HG02938 (cell line): ENCODE results near the gene IGF2BP2.
"Not testable (repeated sequence)": the region's sequence is repeated elsewhere in the genome, so short reads cannot be mapped to it uniquely, and the experiment has no call there.

Experiments used
- ATAC-seq: cut with Tn5 transposase; IDR thresholded peaks from one replicate; pipeline ENCODE4 v1.9.1; 2021; ENCODE audit warnings: mild to moderate bottlenecking, moderate library complexity; ENCODE audit not compliant: unreplicated experiment

Gene IGF2BP2

DNA sequence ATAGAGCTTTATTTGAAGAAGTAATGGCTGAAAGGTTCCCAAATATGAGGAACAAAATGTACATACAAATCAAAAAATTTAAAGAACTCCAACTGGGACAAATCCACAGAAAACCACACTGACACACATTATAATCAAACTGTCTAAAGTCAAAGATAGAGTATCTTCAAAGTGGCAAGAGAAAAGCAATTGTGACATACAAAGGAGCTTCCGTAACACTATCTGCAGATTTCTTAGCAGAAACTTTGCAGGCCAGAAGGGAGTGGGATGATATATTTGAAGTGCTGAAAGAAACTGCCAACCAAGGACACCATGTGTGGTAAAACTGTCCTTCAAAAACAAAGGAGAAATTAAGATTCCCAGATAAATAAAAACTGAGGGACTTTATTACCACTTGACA is 146.8 kb downstream of the IGF2BP2 start:
- ATAC-seq, result no peak

DNA sequence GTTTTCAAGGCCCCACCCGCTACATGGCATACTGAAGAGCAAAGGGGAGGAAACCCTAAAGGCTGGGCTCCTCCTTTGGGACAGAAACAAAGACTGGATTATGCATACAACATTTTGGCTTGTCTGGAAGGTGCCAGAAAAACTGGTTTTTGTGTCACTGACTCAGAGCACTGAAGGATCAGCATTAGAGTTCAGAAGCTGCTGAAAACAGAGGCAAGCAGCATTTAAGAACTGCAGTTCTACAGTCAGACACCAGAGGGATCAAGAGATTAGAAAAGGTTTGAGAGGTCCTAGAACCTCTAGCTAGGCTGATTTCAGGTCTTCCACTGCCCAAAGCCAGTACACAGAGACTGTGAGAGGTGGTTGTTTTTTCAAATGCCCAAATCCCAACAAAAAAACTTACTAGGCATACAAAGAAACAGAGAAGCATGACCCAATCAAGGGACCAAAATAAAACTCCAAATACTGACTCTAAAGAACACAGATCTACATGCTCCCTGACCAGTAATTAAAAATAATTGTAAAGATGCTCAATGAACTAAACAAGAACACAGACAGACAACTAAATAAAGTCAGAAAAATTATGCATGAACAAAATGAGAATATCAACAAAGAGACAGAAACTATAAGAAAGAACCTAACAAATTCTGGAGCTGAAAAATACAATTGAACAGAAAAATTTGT is 147.6 kb downstream of the IGF2BP2 start:
- no peak for ATAC-seq

DNA sequence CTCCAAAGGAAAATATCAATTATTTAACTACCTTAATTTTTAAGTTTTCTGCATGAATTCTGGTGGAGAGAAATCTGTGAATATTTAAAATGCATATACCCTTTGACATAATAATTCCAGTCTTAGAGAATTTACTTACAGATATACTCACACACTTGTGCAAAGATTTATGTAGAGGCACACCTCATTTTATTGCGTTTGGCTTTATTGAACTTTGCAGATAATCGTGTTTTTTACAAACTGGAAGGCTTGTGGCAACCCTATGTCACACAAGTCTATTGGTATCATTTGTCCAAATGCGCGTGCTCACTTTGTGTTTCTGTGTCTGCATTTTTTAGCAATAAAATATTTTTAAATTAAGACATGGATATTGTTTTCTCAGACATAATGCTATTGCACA is 157.3 kb downstream of the IGF2BP2 start:
- no peak for ATAC-seq

DNA sequence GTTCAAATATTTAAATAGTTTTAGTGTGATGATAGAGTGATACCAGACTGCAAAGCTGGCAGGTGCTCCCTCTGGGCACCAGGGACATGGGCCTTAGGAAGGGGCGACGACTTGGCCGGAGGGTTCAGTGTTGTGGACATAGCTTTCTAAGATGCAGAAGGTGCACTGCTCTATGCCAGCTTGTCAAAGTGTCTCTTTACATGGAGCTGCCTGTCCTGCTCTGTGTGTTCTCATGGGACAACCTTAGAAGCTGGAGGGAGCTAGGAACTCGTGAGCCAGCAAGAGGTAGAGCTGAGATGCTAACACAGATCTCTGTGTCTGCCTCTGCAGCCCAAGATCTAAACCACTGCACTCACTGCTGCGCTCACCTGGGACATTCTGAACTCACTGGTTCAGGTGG is 160.9 kb downstream of the IGF2BP2 start:
- no peak for ATAC-seq

DNA sequence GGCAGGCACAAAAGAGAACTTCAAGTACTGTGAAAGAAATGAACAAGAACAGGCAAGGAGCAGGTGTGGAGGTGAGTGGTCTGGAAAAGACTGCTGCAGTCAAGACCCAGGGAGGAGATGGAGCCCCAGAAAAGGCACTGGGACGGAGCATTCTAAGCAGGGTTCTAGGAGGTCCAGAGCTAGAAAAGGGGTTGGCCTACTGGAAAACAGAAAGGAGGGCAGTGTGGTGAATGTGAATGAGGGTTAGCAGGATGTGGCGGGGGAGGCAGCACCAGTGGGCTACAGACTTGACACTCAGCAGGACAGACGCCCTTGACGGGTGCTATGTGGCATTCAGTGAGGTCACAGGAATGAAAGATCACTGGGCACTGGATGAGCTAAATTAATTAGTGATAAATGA is 163.1 kb downstream of the IGF2BP2 start:
- no peak for ATAC-seq

DNA sequence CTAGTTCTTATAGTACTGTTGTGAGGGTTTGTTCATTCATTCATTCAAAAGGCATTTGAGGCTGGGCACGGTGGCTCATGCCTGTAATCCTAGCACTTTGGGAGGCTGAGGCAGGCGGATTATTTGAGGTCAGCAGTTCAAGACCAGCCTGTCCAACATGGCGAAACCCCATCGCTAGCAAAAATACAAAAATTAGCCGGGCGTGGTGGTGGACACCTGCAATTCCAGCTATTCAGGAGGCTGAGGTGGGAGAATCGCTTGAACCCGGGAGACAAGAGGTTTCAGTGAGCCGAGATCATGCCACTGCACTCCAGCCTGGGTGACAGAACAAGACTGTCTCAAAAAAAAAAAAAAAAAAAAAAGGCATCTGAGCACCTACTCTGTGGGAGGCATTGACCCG is 163.5 kb downstream of the IGF2BP2 start:
- not testable (repeated sequence) for ATAC-seq

DNA sequence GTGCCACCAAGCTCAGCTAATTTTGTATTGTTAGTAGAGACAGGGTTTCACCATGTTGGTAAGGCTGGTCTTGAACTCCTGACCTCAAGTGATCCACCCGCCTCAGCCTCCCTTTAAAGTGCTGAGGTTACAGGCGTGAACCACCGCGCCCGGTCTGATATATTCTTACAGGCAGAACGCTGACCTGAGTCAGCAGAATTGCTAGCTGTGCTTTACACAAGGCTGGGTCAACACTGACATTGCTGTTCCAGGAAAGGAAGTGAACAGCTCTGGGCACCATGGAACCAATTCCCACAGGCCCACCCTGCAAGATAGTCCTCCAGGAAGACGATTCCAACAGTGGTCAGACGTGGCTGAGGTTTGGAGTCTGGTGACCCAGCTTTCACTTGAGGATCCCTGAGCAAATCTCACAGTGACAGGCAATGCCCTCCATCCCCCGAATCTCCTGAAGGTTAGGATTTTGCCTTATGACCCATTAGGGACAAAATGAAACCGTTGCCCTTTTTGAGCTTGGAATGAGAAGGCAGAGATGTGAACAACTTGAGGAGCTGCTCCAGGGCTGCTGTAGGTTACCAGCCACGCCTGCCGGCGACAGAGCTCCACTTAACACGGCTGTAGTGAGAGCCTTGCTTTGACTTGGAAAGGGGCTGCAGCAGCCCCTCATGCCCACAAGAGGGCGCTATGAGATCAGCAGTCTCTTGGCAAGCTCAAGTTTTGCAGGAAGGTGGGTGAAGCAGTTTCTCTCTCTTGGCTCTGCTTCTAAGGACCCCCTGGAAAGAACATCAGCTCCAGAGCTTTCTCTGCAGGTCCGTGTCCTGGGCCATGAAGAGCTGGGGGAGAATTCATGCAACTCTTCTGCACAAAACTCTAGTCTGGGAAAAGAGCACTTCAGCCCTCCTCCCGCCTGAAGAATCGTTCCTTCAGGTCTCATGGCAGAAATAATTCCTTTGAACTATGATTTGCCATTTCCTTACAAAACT is 164.6 kb downstream of the IGF2BP2 start:
- ATAC-seq, result no peak

DNA sequence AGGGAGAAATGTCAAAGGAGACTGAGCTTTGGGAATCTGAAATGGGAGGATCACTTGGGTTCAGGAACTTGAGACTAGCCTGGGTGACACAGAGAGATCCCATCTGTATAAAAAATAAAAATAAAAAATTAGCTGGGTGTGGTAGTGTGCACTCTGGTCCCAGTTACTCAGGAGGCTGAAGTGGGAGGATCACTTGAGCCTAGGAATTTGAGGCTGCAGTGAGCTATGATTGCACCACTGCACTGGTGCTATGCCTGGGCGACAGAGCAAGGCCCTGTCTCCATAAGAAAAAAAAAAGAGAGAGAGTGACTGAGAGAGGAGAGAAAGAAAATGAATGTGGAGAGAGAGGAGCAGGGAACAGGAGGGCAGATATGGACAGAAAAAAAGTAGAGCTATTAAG is 165.9 kb downstream of the IGF2BP2 start:
- no peak for ATAC-seq

DNA sequence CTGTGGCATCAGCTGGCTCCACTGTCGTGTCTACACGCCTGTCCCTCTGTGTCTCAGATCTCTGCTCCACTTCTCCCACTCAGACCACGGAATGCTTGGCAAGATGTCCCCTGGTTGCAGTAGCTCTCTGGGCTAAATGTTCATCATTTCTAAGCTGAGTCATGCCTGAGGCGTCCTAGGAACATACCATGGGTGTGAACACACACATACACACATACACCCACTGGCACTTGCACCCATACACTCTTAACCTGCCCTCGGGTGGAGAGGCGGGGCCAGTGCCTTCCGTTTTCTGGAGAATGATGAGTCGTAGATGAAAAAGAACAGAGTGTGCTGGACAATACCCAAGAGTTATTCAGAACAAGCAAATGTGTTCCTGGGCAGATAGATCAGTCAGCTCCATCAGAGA is 166.3 kb downstream of the IGF2BP2 start:
- no peak for ATAC-seq

DNA sequence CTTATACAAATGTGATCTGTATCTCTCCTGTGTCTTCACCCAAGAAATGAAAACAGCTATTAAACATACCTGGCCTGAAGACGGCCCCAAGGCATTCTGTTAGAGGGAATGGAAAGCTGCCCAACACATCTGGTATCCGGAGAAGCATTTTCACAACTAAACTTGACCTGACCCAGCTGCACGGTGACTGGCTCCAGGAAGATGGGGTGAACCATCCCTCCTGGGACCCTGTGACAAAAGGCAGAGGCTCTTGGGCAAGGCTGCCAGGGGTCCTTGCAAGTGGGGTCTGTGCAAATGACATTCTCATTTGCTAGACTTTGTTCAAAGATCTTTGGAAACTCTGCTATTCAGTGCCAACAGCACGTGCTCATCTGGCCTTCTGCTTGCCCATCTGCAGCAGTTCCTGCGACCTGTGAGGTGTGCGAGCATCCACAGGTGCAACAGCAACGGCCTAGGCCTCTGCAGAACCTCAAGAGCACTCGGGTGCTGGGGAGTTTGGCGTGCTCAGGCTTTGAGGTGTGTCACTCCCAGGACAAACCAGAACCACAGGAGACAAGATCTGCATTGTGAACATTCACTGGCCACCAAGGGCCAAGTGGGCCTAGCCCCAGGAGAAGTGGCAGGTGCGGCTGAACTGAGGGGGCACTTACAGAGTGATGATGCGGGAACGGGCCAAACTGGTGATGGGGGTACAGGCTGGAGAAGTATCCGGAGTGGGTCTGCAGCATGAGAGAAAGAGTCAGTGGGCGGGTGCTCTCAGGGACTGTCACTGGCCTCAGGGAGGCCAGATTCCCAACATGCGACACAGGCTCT is 166.9 kb downstream of the IGF2BP2 start:
- no peak for ATAC-seq

DNA sequence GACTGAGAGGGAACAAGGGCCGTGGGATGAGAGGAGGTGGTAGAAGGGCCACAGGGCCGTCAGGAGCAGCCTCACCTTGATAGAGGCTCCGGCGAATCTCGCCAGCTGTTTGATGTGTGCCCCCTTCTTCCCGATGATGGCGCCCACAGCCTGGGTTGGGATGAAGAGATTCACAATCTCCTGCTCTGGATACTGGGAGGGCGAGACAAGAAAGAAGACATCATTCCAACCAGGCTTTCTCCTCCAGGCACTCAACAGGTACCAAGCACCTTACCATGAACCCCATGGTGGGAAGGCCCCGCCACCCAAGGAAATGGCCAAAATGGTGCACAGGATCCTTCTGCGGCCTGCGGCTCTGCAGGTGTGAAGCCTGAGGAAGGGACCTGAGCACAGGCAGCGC is 167.6 kb downstream of the IGF2BP2 start:
- ATAC-seq, result no peak

DNA sequence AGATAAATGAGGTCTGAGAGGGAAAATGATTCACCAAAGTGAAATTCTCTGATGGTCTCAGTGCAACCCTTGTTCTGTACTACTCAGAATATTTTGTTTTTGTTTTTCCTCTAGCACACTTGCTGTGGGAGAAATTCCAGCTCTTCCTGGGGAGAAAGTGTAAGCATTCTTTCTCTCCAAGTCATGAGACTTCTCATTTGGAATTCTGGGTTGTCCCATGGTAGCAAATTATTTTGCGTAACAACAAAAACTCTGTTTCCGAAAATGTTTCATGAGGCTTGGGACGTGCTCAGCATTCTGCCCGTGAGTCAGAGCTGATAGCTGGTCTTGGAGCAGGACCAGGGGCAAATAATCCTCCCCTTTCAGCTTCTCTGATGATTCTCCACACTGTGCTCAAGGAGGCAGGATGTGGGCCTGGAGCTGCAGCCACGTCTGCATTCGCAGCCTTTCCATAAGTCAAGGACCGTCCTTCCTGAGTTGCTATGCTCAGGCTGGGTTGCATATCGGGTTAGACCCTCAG is 168.5 kb downstream of the IGF2BP2 start:
- ATAC-seq, result no peak

DNA sequence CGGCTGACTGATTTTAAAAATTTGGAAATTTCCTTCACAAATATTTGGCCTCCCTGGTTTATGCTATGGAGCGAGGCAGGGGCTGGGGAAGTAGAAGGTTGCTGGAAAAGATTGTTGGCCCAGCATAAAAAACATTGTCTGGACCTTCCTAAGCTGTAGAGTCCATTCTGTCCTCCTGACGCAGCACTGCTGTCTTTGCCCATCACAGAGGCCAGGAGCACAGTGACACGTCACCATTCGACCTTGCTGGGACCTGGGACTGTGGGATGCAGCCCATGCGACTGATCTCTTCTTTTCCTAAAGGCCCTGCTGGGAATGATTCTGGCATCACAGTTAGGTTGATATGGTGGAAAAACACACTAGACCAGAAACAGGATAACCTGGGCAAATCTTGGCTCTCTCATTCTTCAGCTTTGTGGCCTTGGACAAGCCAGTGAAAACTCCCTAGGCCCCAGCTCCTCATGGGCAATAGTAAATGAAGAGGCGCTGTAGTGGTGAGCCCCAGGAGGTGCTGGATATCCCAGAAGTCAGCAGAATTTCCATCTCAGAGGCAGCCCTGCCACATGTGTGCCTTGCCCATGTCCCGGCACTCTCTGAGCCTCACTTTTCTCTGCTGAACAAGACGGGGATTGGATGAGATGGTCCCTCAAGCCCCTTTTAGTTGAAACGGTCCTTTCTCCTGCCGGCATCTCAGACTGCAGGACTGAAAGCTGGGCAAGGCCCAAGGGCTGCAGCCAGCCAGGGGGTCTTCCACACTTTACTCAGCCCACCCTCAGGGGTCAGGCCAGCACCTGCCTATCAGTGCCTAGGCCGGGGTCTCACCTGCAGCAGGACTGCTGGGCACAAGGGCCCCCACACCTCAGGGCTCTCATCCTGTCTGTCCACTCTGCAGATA is 169.2 kb downstream of the IGF2BP2 start:
- no peak for ATAC-seq

DNA sequence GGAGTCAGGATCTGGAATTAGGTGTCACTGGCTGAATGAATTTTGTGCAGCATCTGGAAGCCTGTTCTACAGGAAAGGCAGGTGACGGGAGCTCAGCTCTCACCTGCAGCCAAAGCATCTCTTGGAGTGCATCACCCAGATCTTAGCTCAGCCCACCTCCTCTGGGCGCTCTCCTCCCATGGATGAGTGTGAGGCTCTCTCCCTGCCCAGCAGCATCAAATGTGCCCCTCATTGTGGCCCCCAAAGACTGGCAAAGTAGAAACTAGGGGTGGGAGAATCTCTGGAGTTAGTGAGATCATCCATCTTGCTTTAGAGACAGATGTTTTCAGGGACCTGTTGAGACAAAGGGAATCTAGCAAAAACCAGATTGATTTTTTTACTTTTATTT is 170.1 kb downstream of the IGF2BP2 start:
- no peak for ATAC-seq

DNA sequence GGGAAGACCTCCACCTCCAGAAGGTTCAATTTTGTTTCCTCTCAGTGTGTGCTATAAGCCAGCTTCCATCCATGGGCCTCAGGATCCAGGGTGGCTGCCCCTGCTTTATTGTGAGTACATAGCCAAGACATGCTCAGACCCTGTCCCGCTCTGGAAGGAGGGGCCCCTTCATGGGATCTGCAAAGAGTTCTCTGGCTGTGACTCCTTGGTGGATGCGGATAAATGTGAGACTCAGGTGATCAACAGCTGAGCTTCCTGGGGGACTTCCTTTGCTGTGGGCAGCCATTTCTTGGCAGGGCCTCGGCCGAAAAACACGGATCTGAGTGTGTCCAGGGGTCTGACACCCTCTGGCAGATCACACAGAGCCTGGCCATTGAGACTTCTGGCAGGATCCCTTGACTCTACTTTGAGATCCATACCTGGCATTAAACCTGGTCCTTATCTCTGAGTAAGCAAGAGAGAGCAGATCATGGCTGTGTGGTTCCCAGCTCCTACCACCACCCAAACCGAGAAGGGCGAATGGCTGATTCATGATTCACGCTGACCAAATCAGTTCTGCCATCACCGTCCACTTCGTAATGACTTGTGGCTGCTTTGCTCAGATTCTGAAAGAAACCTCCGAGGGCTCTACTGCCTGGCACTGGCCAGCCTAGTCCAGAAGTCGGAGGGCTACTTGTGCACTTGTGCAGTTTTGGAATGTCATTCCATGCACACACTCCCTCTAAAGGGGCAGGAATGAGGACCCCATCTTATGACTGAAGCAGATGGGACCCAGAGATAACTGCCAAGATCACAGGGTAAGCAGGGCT is 170.7 kb downstream of the IGF2BP2 start:
- no peak for ATAC-seq

DNA sequence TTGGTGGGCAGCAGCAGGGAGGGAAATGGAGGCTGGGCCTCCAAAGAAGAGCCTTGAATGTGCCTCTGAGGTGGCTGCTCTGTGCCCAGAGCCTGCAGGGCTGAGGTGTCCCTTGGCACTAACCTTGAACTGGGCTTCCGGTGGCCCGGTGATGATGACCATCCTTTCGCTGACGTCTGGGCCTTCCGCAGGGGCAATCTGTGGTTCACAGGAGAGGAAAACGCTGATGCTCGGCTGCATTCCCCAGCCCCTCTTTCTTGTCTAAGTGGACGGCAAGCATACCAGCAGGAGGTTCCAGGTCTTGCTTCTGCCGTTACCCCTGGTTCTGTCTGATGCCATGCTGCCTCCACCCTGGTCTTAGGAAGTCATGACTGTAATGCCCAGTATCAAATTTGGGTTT is 172.9 kb downstream of the IGF2BP2 start:
- ATAC-seq, result no peak

DNA sequence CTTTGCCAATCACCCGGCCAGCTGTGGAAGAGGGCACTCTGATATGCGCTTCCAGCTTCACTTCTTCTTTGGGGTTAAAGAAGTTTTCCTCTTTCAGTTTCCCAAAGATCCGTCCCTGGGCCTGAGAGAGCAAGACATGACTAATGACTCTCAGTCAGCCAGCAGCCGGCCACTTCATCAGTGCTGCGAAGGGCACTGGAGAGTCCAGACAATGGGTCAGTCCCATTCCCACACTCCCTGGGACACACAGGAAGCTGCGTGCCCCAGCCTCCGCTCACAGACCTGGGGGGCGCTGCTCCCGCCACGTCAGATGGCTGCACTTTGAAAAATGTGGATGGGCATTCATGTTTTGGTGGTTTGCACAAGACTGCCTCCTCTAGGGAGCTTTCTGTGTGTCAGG is 175.4 kb downstream of the IGF2BP2 start:
- ATAC-seq, result no peak

DNA sequence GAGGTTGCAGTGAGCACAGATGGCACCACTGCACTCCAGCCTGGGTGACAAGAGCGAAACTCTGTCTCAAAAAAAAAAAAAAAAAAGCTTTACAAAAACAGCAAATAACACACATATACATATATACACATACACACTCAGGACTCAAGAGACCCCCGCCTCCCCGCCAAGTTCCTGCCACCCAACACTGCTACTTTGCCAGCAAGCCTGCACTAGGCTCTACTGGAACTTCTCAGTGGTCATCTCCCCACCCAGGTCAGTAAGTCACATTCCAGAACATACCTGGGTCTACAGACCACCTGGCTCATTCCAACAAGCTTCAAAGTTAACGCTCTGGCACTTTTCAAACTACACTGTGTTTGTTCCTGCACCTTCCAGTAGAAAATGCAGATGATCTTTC is 176.4 kb downstream of the IGF2BP2 start:
- ATAC-seq, result no peak

DNA sequence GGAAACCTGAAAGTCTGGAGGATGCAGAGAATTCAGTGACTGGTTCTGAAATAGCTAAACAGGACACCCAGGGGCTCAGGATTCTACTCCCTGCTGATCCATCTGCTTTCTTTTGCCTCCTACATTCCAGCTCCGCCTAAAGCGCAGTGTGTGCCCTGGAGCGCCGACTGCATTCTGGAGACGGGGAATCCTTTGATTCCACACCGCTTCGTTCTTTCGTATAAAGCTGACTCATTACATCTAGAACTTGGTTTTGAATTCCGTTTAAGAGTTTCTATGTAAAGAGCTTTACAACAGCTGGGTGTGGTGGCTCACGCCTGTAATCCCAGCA is 177.0 kb downstream of the IGF2BP2 start:
- no peak for ATAC-seq
